Activated CD8-positive, alpha-beta T cell treated with anti-CD3 and anti-CD28 coated beads for 36 hours (primary cell): ENCODE results near the gene SMCO1. TPM values are rescaled to one million over a fixed set of nuclear protein-coding genes. Genes with fewer than 3 reads are reported as not detected.

Experiments used
- ATAC-seq: fragments of 200-7000 bp; cut with Tn5 transposase; one replicate; pipeline ENCODE4 v1.10.0; 2021; ENCODE audit warnings: mild to moderate bottlenecking, moderate library complexity
- CTCF ChIA-PET: fragments of 350-600 bp; sonication (Branson Sonifier 250); formaldehyde crosslinking; loops from one replicate; lab custom pipeline; 2021; ENCODE audit warnings: antibody characterized with exemption; lab: Charles Lee
- POLR2A ChIA-PET: fragments of 350-600 bp; sonication (Branson Sonifier 250); formaldehyde crosslinking; loops from one replicate; lab custom pipeline; 2021; ENCODE audit warnings: antibody characterized with exemption; lab: Charles Lee
- DNase-seq: peaks from one replicate; pipeline ENCODE4 v3.0.0-alpha.2; 2020
- H3K27ac Mint-ChIP-seq: one replicate; pipeline ENCODE4 v1.8.0; 2021; ENCODE audit warnings: mild to moderate bottlenecking, mixed read lengths
- H3K27me3 Mint-ChIP-seq: one replicate; pipeline ENCODE4 v1.8.0; 2021; ENCODE audit warnings: mixed read lengths
- H3K36me3 Mint-ChIP-seq: one replicate; pipeline ENCODE4 v1.8.0; 2021; ENCODE audit warnings: low read depth, mixed read lengths
- H3K4me1 Mint-ChIP-seq: one replicate; pipeline ENCODE4 v1.8.0; 2021; ENCODE audit warnings: low read depth, mixed read lengths
- H3K4me3 Mint-ChIP-seq: one replicate; pipeline ENCODE4 v1.8.0; 2021; ENCODE audit warnings: mild to moderate bottlenecking, moderate library complexity, mixed read lengths
- H3K9me3 Mint-ChIP-seq: one replicate; pipeline ENCODE4 v1.8.0; 2021; ENCODE audit warnings: mixed read lengths
- intact Hi-C: fragments of 100-400 bp; cut with micrococcal nuclease; formaldehyde crosslinking; loops from one replicate; pipeline ENCODE4 v1.10.0; 2022
- total RNA-seq, 2 experiments: library from RNA; stranded (reverse); gene quantifications; one replicate each; pipeline ENCODE4 v1.2.3, GENCODE V29; 2021
- TF ChIP-seq, protein P1 (sequence below): fragments of 200-600 bp; IDR thresholded peaks from one replicate; pipeline ENCODE4 v1.8.0; 2022; ENCODE audit warnings: antibody characterized with exemption, mild to moderate bottlenecking

Gene SMCO1, protein sequence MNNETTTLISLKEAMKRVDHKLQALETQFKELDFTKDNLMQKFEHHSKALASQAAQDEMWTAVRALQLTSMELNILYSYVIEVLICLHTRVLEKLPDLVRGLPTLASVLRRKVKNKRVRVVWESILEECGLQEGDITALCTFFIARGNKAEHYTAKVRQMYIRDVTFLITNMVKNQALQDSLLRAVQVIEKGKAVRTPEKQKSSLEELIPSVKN
- not detected for total RNA-seq

DNA sequence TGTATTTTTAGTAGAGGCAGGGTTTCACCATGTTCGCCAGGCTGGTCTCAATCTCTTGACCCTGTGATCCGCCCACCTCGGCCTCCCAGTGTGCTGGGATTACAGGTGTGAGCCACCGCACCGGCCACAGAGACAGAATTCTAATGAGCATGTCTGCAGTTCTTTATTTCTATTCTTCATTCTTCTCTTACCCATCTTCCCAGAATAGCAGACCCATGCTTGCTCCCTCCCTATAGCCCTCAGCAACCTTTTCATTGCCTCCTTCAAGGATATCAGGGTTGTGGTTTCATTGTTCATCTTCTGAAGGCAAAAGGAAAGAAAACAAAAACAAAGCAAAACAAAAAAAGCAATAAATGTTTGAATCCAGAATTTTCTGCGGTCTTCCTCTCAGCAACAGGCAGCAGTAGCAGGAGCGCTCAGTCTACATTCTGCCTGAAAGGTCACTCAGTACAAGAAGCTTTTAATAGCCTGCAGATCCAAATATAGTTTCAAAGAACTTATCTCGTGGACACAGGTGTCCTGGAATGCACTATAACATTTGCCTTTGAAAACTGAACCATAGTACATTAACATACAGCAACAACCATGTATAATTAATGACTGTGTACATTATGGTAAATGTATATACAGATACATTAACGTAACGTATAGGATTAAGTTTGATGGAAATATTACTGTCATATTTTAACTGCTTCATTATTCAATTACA lies at the start of gene SMCO1:
SMCO1 (minus strand) TSS at position 434 of the 709 bp plus-strand sequence; CDS start at position 297, 137 bp downstream.
- no peak for ATAC-seq
- intact Hi-C loops = loop anchor here (5.0 kb wide), 1 partner anchor 263 kb away; no protein-coding TSS in a partner anchor

DNA sequence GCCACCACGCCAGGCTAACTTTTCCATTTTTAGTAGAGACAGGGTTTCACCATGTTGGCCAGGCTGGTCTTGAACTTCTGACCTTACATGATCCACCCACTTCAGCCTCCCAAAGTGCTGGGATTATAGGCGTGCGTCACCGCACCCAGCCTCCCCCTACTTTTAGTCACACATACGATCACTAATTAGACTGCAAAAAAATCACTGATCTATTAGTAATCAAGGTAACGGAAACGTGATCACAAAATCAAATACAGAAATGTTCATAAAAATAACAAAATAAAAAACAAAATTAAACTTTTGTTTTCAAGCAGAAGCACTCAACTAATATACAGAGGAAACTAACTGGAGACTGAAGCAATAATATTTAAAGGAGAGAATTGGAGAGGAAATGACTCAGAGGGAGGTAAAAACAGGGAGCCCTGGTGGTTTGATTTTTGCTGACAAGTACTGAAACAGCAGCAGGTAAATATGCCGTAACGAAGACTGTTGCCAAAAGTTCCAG lies 48.6 kb upstream of the SMCO1 start:
- ChIA-PET CTCF (interaction anchor here (0.8 to 1.0 kb wide), 3 partner anchors 9 to 41 kb away, joined by 3 to 4 read pairs (median 3); no protein-coding TSS in a partner anchor), POLR2A (no interaction called here)
- DNase-seq (peak; percentile 27), ATAC-seq (no peak)
- H3K9me3 Mint-ChIP-seq = no peaks in the 10 kb centered on the region
- no peak overlapping the region for H3K4me3 Mint-ChIP-seq
- H3K27me3 Mint-ChIP-seq = no peaks in the 10 kb centered on the region
- intact Hi-C loops = no loop called here
- TF ChIP-seq, protein P1, sequence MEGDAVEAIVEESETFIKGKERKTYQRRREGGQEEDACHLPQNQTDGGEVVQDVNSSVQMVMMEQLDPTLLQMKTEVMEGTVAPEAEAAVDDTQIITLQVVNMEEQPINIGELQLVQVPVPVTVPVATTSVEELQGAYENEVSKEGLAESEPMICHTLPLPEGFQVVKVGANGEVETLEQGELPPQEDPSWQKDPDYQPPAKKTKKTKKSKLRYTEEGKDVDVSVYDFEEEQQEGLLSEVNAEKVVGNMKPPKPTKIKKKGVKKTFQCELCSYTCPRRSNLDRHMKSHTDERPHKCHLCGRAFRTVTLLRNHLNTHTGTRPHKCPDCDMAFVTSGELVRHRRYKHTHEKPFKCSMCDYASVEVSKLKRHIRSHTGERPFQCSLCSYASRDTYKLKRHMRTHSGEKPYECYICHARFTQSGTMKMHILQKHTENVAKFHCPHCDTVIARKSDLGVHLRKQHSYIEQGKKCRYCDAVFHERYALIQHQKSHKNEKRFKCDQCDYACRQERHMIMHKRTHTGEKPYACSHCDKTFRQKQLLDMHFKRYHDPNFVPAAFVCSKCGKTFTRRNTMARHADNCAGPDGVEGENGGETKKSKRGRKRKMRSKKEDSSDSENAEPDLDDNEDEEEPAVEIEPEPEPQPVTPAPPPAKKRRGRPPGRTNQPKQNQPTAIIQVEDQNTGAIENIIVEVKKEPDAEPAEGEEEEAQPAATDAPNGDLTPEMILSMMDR = no peak
- H3K4me1 Mint-ChIP-seq = peaks cover 37% of the 10 kb centered on the region
- H3K36me3 Mint-ChIP-seq = peaks cover 24% of the 10 kb centered on the region
- peak overlapping the region; percentile 67 for H3K27ac Mint-ChIP-seq

More for the DNA sequence above, at the start of gene SMCO1:
- peaks cover 7% of the 10 kb centered on the region for H3K36me3 Mint-ChIP-seq
- ChIA-PET POLR2A (no interaction called here), CTCF (interaction anchor here (3.5 kb wide), 1 partner anchor 8 kb away, joined by 15 read pairs; no protein-coding TSS in a partner anchor)
- no peak within 1 kb of the TSS for H3K27ac Mint-ChIP-seq
- no peak within 1 kb of the TSS for H3K4me3 Mint-ChIP-seq
- no peak for DNase-seq
- no peaks in the 10 kb centered on the region for H3K27me3 Mint-ChIP-seq
- H3K4me1 Mint-ChIP-seq = peaks cover 4% of the 10 kb centered on the region
- TF ChIP-seq, protein P1 = no peak
- H3K9me3 Mint-ChIP-seq = peaks cover 23% of the 10 kb centered on the region

DNA sequence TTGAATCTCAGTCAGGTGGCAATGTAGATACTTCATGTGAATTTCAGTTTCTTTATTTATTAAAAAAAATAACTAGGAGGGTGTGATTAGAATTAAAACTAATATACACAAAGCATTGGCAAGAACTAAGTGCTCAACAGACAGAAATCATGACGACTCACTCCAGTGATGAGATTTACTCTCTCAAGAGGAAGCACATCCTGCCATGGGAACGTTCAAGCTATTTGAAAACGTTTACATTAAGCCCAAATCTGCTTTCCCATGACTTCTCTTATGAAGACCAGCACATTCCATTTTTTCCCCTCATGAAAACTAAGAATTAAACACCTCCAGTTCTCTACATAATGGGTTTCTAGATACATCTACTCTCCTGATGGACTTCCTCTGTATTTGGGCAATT lies 44.7 kb upstream of the SMCO1 start:
- H3K27ac Mint-ChIP-seq = peak overlapping the region; percentile 1
- POLR2A ChIA-PET = no interaction called here
- H3K4me1 Mint-ChIP-seq = peaks cover 29% of the 10 kb centered on the region
- no peak overlapping the region for H3K4me3 Mint-ChIP-seq
- no peak for ATAC-seq
- H3K9me3 Mint-ChIP-seq = no peaks in the 10 kb centered on the region
- no peak for DNase-seq
- H3K27me3 Mint-ChIP-seq = no peaks in the 10 kb centered on the region
- TF ChIP-seq, protein P1 = no peak
- intact Hi-C loops = no loop called here
- peaks cover 14% of the 10 kb centered on the region for H3K36me3 Mint-ChIP-seq
- CTCF ChIA-PET = no interaction called here

DNA sequence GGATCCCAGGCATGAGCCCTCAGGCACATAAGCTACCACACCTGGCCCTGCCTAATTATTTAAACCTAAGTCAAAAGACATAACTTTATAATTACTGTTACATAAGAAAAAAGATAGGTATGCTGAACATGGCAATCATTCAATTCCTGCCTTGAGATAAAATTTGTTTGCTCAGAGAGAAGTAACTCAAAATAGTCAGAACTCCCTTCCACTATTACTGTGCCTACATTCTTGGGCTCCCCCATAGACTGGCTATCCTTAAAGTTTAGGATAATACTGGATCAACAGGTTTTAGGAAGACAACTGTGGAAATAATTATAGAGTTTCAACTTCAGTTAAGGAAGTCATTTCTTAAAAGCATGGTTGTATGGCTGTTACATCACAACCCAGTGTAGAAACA lies 43.3 kb upstream of the SMCO1 start:
- CTCF ChIA-PET = no interaction called here
- Mint-ChIP-seq H3K36me3 (peaks cover 8% of the 10 kb centered on the region), H3K4me1 (peaks cover 16% of the 10 kb centered on the region), H3K4me3 (no peak overlapping the region), H3K27me3 (no peaks in the 10 kb centered on the region), H3K27ac (no peak overlapping the region), H3K9me3 (no peaks in the 10 kb centered on the region)
- POLR2A ChIA-PET = interaction anchor here (0.8 kb wide), 1 partner anchor 246 kb away, joined by 3 read pairs; no protein-coding TSS in a partner anchor
- ATAC-seq (no peak), DNase-seq (no peak)
- intact Hi-C loops = no loop called here
- TF ChIP-seq, protein P1 = no peak
